Renal cortical epithelial cell (primary cell): ENCODE data around the gene FBXO45. TPM values are rescaled to one million over a fixed set of nuclear protein-coding genes. Genes with fewer than 3 reads are reported as not detected.
"Not testable (repeated sequence)": the region's sequence is repeated elsewhere in the genome, so short reads cannot be mapped to it uniquely, and the experiment has no call there.

Experiments
- DNase-seq: peaks from one replicate; pipeline ENCODE4 v3.0.0-alpha.2; 2011; ENCODE audit warnings: low read depth
- total RNA-seq: library from RNA; depleted of rRNA; stranded (reverse); fragments of >200 nt; gene quantifications from 2 replicates; pipeline ENCODE4 v1.2.3, GENCODE V29; 2014

Gene FBXO45, protein sequence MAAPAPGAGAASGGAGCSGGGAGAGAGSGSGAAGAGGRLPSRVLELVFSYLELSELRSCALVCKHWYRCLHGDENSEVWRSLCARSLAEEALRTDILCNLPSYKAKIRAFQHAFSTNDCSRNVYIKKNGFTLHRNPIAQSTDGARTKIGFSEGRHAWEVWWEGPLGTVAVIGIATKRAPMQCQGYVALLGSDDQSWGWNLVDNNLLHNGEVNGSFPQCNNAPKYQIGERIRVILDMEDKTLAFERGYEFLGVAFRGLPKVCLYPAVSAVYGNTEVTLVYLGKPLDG
- 11.3 and 13.7 TPM in 2 replicates for total RNA-seq

- DNase-seq: peak; percentile 85
Observed at GRCh38 chr3:196568246-196569002, at the start of gene FBXO45, which contains the start of gene WDR53. FBXO45 (plus strand) TSS chr3:196568660; CDS start chr3:196568985, 325 bp downstream. WDR53 (minus strand) TSS chr3:196568554; CDS start chr3:196561475, 7,079 bp downstream.

- no peak for DNase-seq
Observed at GRCh38 chr3:196518966-196519717, 49.3 kb upstream of the FBXO45 start.

DNA sequence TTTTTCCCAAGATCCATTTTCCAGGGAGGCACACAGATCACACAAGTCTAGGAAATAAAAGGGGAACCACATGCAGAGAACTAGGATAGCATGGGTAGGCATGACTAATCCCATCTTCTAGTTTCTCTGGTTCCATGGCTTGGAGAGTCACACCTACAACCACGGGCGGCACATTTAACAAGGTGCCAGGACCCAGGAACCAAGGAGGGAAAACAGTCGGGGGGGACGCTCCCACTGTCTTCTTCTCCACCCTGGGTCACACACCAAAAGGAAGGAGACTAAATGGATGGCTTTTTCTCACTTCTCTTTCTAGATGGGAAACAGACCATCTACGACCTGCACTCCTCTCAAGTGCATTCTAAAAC lies 48.8 kb upstream of the FBXO45 start:
- DNase-seq: no peak

- DNase-seq: not testable (repeated sequence)
Observed at GRCh38 chr3:196521291-196521690, 47.2 kb upstream of the FBXO45 start.

DNA sequence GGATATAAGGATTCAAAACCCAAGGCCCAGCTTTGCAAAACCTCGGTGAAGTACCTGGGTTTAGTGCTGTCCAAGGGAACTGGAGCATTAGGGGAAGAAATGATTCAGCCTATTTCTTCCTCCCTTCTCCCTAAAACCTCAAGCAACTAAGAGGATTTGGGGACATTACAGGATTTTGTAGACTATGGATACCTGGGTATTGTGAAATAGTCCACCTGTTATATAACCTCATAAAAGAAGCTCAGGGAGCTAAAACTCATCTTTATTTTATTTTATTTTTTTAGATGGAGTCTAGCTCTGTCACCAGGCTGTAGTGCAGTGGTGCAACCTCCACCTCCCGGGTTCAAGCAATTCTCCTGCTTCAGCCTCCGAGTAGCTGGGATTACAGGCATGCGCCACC lies 44.6 kb upstream of the FBXO45 start:
- DNase-seq: no peak

GRCh38 chr3:196524527-196524926 lies 43.9 kb upstream of the FBXO45 start:
- DNase-seq: no peak

DNA sequence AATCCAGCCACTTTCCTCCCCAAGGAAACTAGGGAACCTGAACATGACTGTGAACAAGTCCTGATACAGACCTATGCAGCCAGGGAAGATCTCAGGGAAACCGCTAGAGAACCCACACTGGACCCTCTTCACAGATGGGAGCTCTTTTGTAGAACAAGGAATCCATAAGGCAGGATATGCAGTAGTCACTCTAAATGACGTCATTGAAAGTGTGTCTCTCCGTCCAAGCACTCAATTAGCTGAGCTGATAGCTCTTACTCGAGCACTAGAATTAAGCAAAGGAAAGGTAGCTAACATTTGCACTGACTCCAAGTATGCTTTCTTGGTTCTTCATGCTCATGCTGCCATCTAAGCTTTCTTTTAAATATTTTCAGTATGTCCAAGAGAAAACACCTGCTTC lies 43.3 kb upstream of the FBXO45 start:
- no peak for DNase-seq

- no peak for DNase-seq
Observed at GRCh38 chr3:196528639-196529233, 39.7 kb upstream of the FBXO45 start.

GRCh38 chr3:196531418-196531817 lies 37.0 kb upstream of the FBXO45 start:
- no peak for DNase-seq

DNA sequence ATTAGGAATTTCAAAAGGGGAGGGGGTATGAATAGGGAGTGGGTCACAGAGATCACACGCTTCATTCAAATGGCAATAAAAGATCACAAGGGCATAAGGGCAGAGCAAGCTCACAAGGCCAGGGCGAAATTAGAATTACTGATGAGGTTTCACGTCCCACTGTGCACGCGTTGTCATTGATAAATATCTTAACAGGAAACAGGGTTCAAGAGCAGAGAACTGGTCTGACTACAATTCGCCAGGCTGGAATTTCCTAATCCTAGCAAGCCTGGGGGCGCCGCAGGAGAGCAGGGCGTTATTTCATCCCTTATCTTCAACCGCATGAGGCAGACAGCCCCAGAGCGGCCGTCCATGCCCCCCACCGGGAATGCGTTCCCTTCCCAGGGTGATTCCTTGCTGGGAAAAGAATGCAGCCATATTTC lies 35.2 kb upstream of the FBXO45 start:
- no peak for DNase-seq

DNA sequence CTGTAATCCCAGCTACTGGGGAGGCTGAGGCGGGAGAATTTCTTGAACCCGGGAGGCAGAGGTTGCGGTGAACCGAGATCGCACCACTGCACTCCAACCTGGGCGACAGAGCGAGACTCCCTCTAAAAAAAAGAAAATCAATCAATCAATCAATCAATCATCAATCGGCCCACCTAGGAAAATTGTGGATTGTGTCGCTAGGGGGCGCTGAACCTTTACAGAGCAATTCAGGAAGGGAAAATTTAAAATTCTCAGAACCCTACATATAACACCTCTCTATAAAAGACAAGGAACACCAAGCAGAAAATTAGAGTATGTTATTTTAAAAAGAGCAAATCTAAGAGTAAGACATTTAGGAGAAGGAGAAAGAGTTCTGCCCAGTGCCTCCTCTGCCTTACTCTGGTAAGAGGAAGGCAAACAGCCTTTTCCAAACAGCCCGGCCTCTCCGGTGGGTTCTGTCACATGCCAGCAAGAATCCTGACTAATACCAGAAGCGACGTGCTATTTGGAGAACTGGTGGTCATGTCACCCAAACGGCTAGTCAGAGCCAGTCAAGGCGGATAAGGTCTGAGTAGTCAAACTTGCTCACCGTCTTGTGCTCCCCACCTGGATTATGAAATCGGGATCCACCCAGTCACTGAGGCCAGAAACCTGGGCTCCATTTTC lies 31.0 kb upstream of the FBXO45 start:
- DNase-seq: peak; percentile 18

DNA sequence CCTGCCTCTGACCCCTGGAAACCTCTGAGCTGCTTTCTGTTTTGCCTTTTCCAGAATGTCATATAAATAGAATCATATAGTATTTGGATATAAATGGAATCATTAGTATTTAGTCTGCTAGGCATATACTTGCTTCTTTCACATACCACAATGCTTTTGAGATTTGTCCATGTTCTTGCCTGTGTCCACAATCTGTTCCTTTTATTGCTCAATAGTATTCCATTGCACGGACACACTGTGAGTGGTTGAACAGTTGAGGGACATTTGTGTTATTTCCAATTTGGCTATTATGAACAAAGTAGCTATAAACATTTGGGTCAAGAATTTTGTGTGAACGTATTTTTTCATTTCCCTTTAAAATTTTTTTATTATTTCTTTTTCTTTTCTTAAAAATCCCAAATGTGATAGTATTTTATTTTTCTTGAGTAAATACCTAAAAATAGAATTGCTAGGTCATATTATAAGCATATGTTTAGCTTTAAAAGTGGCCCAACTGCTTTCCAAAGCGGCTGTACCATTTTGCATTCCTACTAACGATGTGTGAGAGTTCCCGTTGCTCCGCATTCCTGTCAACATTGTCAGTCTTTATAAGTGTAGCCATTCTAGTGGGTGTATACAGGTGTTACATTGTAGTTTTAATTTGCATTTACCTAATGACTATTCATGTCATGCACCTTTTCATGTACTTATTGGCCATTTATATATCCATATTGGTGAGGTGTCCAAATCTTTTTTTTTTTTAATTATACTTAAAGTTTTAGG lies 26.6 kb upstream of the FBXO45 start:
- DNase-seq: no peak

DNA sequence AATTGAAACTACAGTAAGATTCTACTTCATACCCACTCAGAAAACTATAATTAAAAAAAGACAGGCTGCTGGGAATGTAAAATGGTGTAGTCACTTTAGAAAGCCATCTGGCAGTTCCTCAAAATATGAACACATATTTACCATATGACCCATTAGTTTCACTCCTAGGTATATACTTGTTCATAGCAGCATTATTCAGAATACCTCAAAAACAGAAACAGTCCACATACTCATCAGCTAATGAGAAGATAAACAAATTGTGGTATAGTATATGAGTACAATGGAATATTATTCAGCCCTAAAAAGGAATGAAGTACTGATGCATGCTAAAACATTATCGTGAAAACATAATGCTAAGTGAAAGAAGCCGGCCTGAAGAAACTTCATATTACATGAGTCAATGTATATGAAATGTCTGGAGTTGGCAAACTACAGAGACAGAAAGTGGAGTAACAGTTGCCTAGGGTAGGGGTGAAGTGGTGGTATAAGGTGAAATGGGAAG lies 23.9 kb upstream of the FBXO45 start:
- no peak for DNase-seq

DNA sequence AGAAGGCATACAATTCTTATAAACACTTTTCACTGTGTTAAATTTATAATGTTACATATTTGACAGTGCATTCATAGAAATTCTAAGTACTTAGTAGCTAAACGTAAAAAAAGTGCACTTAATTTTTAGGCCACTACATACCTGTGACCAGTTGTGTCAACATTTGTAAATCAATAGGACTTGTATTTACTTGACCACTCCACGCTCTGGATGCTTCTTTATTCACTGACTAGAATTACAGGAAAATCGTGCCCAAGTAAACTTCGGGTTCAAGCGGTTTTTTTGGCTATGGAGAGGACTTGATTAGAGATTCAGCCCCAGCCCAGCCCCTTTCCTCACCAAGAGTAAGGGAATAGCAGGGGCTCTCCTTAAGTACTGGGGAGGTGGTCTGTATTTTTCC lies 21.9 kb upstream of the FBXO45 start:
- DNase-seq: no peak

- DNase-seq: no peak
Observed at GRCh38 chr3:196547067-196547466, 21.4 kb upstream of the FBXO45 start.

- not testable (repeated sequence) for DNase-seq
Observed at GRCh38 chr3:196549312-196549711, 19.1 kb upstream of the FBXO45 start.

DNA sequence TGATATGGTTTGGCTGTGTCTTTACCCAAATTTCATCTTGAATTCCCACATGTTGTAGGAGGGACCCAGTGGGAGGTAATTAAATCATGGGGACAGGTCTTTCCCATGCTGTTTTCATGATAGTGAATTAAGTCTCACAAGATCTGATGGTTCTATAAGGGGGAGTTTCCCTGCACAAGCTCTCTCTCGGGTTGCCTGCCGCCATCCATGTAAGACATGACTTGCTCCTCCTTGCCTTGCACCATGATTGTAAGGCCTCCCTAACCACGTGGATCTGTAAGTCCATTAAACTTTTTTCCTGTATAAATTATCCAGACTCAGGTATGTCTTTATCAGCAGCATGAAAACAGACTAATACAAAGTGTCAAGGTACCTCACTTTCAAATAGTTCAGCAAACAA lies 18.3 kb upstream of the FBXO45 start:
- DNase-seq: not testable (repeated sequence)

DNA sequence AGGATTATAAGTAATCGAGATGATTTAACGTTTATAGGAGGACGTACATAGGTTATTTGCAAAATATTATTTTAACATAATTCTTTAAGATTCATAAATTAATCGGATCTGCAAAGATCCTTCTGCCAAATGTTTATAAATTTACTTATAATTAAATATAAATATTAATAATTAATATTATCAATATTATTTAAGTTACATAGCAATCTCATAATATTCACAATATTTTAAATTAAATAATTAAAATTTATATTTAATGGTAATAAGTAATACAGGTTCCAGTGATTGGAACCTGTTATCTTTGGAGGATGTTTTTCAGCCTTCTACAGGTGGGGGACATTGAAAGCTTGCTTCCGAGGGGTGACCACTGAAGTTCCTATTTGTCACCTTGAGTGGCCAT lies 16.2 kb upstream of the FBXO45 start:
- DNase-seq: no peak

GRCh38 chr3:196553551-196553950 lies 14.9 kb upstream of the FBXO45 start:
- DNase-seq: no peak

DNA sequence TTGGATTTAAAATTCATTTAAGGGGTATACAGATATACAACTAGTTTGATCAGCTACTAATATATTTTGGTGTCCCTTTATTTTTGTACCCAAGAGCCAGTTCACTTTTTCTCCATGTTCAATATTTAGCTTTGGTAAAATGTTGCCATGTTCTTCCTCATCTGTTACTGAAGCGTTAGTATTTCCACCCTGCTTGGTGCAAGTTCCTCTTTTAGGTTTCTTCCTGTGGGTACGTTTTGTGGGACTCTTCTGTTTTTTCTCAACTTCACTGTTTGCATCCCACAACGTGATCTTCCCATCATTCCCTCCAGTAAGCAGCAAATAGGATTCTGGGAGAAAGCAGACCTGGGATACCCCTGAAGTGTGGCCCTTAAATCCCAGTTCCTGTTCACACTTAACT lies 14.3 kb upstream of the FBXO45 start:
- DNase-seq: no peak

GRCh38 chr3:196555295-196555694 lies 13.2 kb upstream of the FBXO45 start:
- DNase-seq: no peak
